Bronchial epithelial cell (primary cell): ENCODE measurements around the gene FAM229A. TPM values are rescaled to one million over a fixed set of nuclear protein-coding genes. Genes with fewer than 3 reads are reported as not detected.

Experiments
- DNase-seq: peaks from one replicate; pipeline ENCODE4 v3.0.0-alpha.2; 2010; ENCODE audit warnings: low read depth
- FAIRE-seq: peaks from 2 replicates; lab custom pipeline; 2011; peaks lifted over from hg19 to GRCh38; lab: Jason Lieb, UNC
- H3K27me3 ChIP-seq: 2 replicates; pipeline ENCODE4 v1.5.1; 2011; ENCODE audit warnings: low read length; ENCODE audit not compliant: control insufficient read depth, insufficient read depth
- H3K36me3 ChIP-seq: 2 replicates; pipeline ENCODE4 v1.5.1; 2011; ENCODE audit warnings: low read length; ENCODE audit not compliant: control insufficient read depth, insufficient read depth
- H3K4me3 ChIP-seq: 2 replicates; pipeline ENCODE4 v1.5.1; 2011; ENCODE audit warnings: mild to moderate bottlenecking, low read depth, low read length, control low read depth
- total RNA-seq: library from RNA; depleted of rRNA; stranded (reverse); fragments of >200 nt; gene quantifications from 2 replicates; pipeline ENCODE4 v1.2.1, GENCODE V29; 2014
- TF ChIP-seq, protein P1 (sequence below): IDR thresholded peaks from 2 replicates; pipeline ENCODE4 v1.5.1; 2011; ENCODE audit warnings: mild to moderate bottlenecking, moderate library complexity, low read length, control low read depth, inconsistent platforms; ENCODE audit not compliant: insufficient read depth, severe bottlenecking

Gene FAM229A
- total RNA-seq, 1 donor from 2014 or later: 0.26 TPM

- peaks cover 21% of the 10 kb centered on the region for H3K36me3 ChIP-seq
- TF ChIP-seq, protein P1, sequence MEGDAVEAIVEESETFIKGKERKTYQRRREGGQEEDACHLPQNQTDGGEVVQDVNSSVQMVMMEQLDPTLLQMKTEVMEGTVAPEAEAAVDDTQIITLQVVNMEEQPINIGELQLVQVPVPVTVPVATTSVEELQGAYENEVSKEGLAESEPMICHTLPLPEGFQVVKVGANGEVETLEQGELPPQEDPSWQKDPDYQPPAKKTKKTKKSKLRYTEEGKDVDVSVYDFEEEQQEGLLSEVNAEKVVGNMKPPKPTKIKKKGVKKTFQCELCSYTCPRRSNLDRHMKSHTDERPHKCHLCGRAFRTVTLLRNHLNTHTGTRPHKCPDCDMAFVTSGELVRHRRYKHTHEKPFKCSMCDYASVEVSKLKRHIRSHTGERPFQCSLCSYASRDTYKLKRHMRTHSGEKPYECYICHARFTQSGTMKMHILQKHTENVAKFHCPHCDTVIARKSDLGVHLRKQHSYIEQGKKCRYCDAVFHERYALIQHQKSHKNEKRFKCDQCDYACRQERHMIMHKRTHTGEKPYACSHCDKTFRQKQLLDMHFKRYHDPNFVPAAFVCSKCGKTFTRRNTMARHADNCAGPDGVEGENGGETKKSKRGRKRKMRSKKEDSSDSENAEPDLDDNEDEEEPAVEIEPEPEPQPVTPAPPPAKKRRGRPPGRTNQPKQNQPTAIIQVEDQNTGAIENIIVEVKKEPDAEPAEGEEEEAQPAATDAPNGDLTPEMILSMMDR: no peak
- no peak for DNase-seq
- FAIRE-seq: no peak
- no peak overlapping the region for H3K4me3 ChIP-seq
- H3K27me3 ChIP-seq: no peaks in the 10 kb centered on the region
Measured at GRCh38 chr1:32372149-32372756, 10.0 kb upstream of the FAM229A start.

DNA sequence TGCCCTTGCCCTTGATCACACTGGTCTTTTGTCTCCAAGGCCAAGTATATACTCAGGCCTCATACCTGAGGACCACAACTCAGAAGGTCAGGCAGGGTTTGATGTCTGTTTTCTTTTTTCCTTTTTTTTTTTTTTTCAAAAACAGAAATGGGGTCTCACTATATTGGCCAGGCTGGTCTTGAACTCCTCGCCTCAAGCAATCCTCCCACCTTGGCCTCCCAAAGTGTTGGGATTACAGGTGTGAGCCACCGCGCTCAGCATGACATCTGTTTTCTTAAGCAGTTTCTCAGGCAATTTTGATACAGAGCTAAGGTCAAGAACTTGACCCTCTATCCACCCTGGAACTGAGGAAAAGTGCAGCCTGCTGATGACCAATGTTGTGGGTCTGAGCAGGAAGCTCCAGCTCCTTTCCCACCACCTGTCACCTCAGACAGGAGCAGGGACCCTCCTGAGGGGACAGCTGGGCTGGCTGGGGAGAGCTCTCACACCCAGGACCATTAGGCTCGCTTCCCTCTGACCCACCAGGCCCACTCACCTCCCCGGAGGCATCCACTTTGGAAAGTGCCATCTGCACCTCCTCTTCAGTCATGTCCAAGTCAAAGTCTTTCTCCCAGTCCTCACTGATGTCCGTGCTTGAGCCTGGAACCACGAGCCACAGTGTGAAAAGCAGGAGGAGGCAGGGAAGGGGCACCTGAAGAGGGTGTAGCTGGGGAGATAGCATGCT lies 5.8 kb upstream of the FAM229A start:
- no peak for DNase-seq
- Histone ChIP-seq H3K36me3 (peaks cover 12% of the 10 kb centered on the region), H3K27me3 (no peaks in the 10 kb centered on the region), H3K4me3 (no peak overlapping the region)
- no peak for FAIRE-seq
- TF ChIP-seq, protein P1: no peak

- no peak for FAIRE-seq
- H3K36me3 ChIP-seq: peaks cover 11% of the 10 kb centered on the region
Measured at GRCh38 chr1:32365445-32365844, 3.2 kb upstream of the FAM229A start.

DNA sequence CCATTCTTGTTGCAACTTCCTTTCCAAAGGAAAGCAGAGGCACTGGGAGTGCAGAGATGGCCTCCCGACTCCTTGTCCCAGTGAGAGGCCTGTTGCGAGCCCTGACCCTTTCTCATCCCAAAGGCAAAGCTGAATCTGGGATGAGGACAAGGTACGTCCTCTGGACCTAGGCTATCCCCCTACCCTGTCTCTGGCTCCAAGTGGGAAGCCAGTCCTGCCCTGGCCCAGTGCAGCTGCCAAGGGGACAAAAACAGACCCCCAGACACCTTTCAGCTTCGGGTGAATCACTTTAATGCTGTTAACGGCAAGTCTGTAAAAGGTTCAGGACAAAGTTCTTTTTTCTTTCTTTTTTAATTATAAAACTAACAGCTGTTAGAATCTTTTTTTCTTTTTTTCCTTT lies 2.6 kb upstream of the FAM229A start:
- Histone ChIP-seq H3K4me3 (no peak overlapping the region), H3K27me3 (no peaks in the 10 kb centered on the region), H3K36me3 (peaks cover 11% of the 10 kb centered on the region)
- FAIRE-seq (no peak), DNase-seq (no peak)
- TF ChIP-seq, protein P1: no peak

More at GRCh38 chr1:32365445-32365844, 3.2 kb upstream of the FAM229A start:
- no peaks in the 10 kb centered on the region for H3K27me3 ChIP-seq
- no peak overlapping the region for H3K4me3 ChIP-seq
- no peak for DNase-seq
- TF ChIP-seq, protein P1: no peak

- TF ChIP-seq, protein P1: no peak
- peaks cover 8% of the 10 kb centered on the region for H3K36me3 ChIP-seq
- FAIRE-seq (no peak), DNase-seq (no peak)
- no peaks in the 10 kb centered on the region for H3K27me3 ChIP-seq
- H3K4me3 ChIP-seq: no peak overlapping the region
Measured at GRCh38 chr1:32363713-32364112, 1.4 kb upstream of the FAM229A start.
